SH-SY5Y (cell line): ENCODE results near the gene AAGAB.

ENCODE experiments used
- GATA2 ChIP-seq: IDR thresholded peaks from 2 replicates; pipeline ENCODE4 v1.6.1; 2011; ENCODE audit warnings: mild to moderate bottlenecking, low read depth, low read length
- GATA3 ChIP-seq: IDR thresholded peaks from 2 replicates; pipeline ENCODE4 v1.6.1; 2011; ENCODE audit warnings: low read depth, mild to moderate bottlenecking, low read length, moderate library complexity

- TF ChIP-seq GATA2 (no peak), GATA3 (no peak)
Measured at GRCh38 chr15:67163180-67163579, 91.3 kb downstream of the AAGAB start.
